Esophagus muscularis mucosa (tissue), 4 donors: ENCODE measurements around the gene CALML5. TPM values are rescaled to one million over a fixed set of nuclear protein-coding genes. Genes with fewer than 3 reads are reported as not detected.

Source experiments
- DNase-seq: peaks from one replicate; pipeline ENCODE4 v3.0.0-alpha.2; 2017; ENCODE audit errors: extremely low spot score
- H3K27ac ChIP-seq, 4 donors: fragments of 200-600 bp; sonication (generic); replicated peaks in 1 of 4; 1 replicate in 3 of 4; 2 replicates in 1 of 4; pipeline ENCODE4 v1.5.1; 2016 to 2019; ENCODE audit warnings: mild to moderate bottlenecking in 1 of 4
- H3K27me3 ChIP-seq, 4 donors: fragments of 200-600 bp; sonication (generic); one replicate each; pipeline versions ENCODE4 v1.5.1 to v1.6.0; 2016 to 2019
- H3K36me3 ChIP-seq, 4 donors: fragments of 200-600 bp; sonication (generic); one replicate each; pipeline ENCODE4 v1.5.1; 2016 to 2019
- H3K4me1 ChIP-seq, 4 donors: fragments of 200-600 bp; sonication (generic); one replicate each; pipeline ENCODE4 v1.5.1; 2016 to 2019
- H3K4me3 ChIP-seq, 4 donors: fragments of 200-600 bp; sonication (generic); 1 replicate in 2 of 4; 2 replicates in 2 of 4; pipeline ENCODE4 v1.5.1; 2016 to 2019; ENCODE audit warnings: mild to moderate bottlenecking in 4 of 4, moderate library complexity in 1 of 4
- H3K9me3 ChIP-seq, 4 donors: fragments of 200-600 bp; sonication (generic); 1 replicate in 3 of 4; 2 replicates in 1 of 4; pipeline ENCODE4 v1.5.1; 2016 to 2019
- CTCF ChIP-seq, 3 experiments: fragments of 200-600 bp in 2 of 3; fragments of 450-650 bp in 1 of 3; sonication (generic) in 2 of 3; IDR thresholded peaks; one replicate each; pipeline ENCODE4 v1.5.1; 2017 to 2019; ENCODE audit warnings: antibody characterized with exemption in 3 of 3, mild to moderate bottlenecking in 2 of 3, moderate library complexity in 1 of 3
- EP300 ChIP-seq: sonication (generic); formaldehyde crosslinking; IDR thresholded peaks from one replicate; pipeline ENCODE4 v1.6.1; 2017; ENCODE audit warnings: antibody characterized with exemption
- POLR2A ChIP-seq: fragments of 450-650 bp; IDR thresholded peaks from one replicate; pipeline ENCODE4 v1.6.1; 2017; ENCODE audit warnings: antibody characterized with exemption, moderate library complexity, mild to moderate bottlenecking, low read depth
- POLR2AphosphoS5 ChIP-seq, 2 donors: sonication (generic); formaldehyde crosslinking; IDR thresholded peaks; one replicate each; pipeline ENCODE4 v1.6.1; 2017; ENCODE audit warnings: antibody characterized with exemption in 2 of 2
- WGBS: methylation state at CpG from one replicate; pipeline ENCODE4 v1.1.5; 2018; 5-methylcytosine and 5-hydroxymethylcytosine counted together
- intact Hi-C: fragments of 100-400 bp; cut with DNase I; formaldehyde crosslinking; loops from one replicate; pipeline ENCODE4 v1.15.1; 2023
- total RNA-seq, 4 donors: library from RNA; depleted of rRNA; stranded (reverse); fragments of >200 nt; gene quantifications; one replicate each; pipeline versions ENCODE4 v1.1.0 to v1.2.1, GENCODE V29; 2016

Gene CALML5
- total RNA-seq, 4 donors from 2014 or later, result not detected

DNA sequence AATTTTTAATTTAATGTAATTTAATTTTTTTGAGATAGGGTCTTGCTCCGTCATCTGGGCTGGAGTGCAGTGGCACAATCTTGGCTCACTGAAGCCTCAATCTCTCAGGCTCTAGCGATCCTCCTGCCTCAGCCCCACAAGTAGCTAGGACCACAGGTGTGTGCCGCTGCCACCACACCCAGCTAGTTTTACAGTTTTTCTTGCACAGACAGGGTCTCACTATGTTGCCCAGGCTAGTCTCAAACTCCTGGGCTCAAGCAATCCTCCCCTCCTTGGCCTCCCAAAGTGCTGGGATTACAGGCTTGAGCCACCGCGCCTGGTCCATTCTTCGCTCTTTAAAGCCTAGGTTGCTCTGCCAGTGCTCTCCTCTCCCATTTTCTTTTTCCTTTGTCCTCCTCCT is 38.3 kb upstream of the CALML5 start:
- H3K9me3 ChIP-seq, result no peaks in the 10 kb centered on the region
- no peak overlapping the region for H3K4me3 ChIP-seq
- DNase-seq, result no peak
- H3K27ac ChIP-seq, result peak overlapping the region in 2 of 4 donors; percentile 29 to 58
- WGBS, result 85% methylated on average over 6 of the region's 6 CpGs
- H3K4me1 ChIP-seq, result peaks cover 18 to 54% (median 48%) of the 10 kb centered on the region in 4 donors
- no peaks in the 10 kb centered on the region for H3K36me3 ChIP-seq
- intact Hi-C loops, result no loop called here
- no peak for TF ChIP-seq CTCF (IDR thresholded peaks at IDR 0.05)
- TF ChIP-seq POLR2AphosphoS5 (IDR thresholded peaks at IDR 0.05), result no peak
- TF ChIP-seq POLR2A, result no peak
- no peak for TF ChIP-seq EP300
- H3K27me3 ChIP-seq, result no peaks in the 10 kb centered on the region

DNA sequence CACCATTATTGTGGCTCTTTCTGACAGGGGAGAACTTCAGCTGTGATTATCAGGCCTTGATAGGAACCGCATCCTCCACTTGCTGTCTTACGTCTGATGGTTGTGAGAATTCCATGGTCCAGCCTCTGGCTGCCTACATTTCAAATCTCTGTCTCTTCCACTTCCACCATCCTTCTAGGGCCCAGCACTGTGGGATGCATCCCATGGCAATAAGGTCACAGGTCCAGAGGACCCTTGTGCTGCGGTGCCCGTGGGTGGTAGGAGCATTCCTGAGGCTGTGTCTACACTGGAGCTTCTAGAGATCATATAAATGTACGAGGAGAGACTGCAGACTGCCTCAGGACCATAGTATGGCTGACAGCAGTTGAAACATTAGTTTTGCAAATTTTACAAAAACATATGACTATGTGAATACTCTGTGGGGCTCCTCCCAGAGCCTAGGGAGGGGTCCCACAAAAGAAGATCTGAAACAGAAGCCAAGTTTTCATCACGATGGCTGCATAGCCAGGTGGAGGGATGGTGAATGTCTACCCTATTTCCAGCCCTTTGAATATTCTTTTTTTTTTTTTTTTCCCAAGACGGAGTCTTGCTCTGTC is 37.2 kb upstream of the CALML5 start:
- intact Hi-C loops, result no loop called here
- 92% methylated on average over 7 of the region's 7 CpGs for WGBS
- H3K27me3 ChIP-seq, result no peaks in the 10 kb centered on the region
- H3K9me3 ChIP-seq, result no peaks in the 10 kb centered on the region
- peak overlapping the region in 2 of 4 donors; percentile 63 to 64 for H3K27ac ChIP-seq
- TF ChIP-seq EP300 (no peak), POLR2A (no peak), CTCF (IDR thresholded peaks at IDR 0.05) (no peak), POLR2AphosphoS5 (IDR thresholded peaks at IDR 0.05) (no peak)
- DNase-seq, result no peak
- no peaks in the 10 kb centered on the region for H3K36me3 ChIP-seq
- peaks cover 18 to 65% (median 55%) of the 10 kb centered on the region in 4 donors for H3K4me1 ChIP-seq
- H3K4me3 ChIP-seq, result no peak overlapping the region

GRCh38 chr10:5534880-5535856 is 35.8 kb upstream of the CALML5 start:
- intact Hi-C loops, result no loop called here

GRCh38 chr10:5534051-5534821 is 34.9 kb upstream of the CALML5 start:
- TF ChIP-seq POLR2A (no peak), EP300 (no peak), CTCF (IDR thresholded peaks at IDR 0.05) (no peak), POLR2AphosphoS5 (IDR thresholded peaks at IDR 0.05) (no peak)
- no peaks in the 10 kb centered on the region for H3K9me3 ChIP-seq
- 88% methylated on average over 36 of the region's 38 CpGs for WGBS
- no peaks in the 10 kb centered on the region for H3K36me3 ChIP-seq
- H3K27ac ChIP-seq, result peak overlapping the region in 3 of 4 donors; percentile 24 to 77 (median 63)
- DNase-seq, result no peak
- intact Hi-C loops, result no loop called here
- H3K4me3 ChIP-seq, result no peak overlapping the region
- H3K4me1 ChIP-seq, result peaks cover 27 to 85% (median 78%) of the 10 kb centered on the region in 4 donors
- H3K27me3 ChIP-seq, result no peaks in the 10 kb centered on the region

More at GRCh38 chr10:5534880-5535856, 35.8 kb upstream of the CALML5 start:
- H3K27me3 ChIP-seq, result no peaks in the 10 kb centered on the region
- TF ChIP-seq POLR2AphosphoS5 (IDR thresholded peaks at IDR 0.05) (peak in 1 of 2 donors; percentile 41), CTCF (IDR thresholded peaks at IDR 0.05) (no peak)
- WGBS, result 65% methylated on average over 8 of the region's 8 CpGs
- no peak for DNase-seq
- peaks cover 18 to 80% (median 70%) of the 10 kb centered on the region in 4 donors for H3K4me1 ChIP-seq
- H3K4me3 ChIP-seq, result no peak overlapping the region
- peak overlapping the region; percentile 33 to 65 (median 62) for H3K27ac ChIP-seq
- H3K9me3 ChIP-seq, result no peaks in the 10 kb centered on the region
- H3K36me3 ChIP-seq, result no peaks in the 10 kb centered on the region
